Measurements from ENCODE around the gene FMN1. TPM values are rescaled to one million over a fixed set of nuclear protein-coding genes. Genes with fewer than 3 reads are reported as not detected.

Gene FMN1
- total RNA-seq, 1 experiment from 2014 or later: 4.5 TPM

- no peak for TF ChIP-seq USF2 (CRISPR knock-in tag; IDR thresholded peaks at IDR 0.05)
- no peak for TF ChIP-seq ATF2 (CRISPR knock-in tag; IDR thresholded peaks at IDR 0.05; ENCODE audit: borderline replicate concordance, low read depth)
- TF ChIP-seq ZNF423 (CRISPR knock-in tag; IDR thresholded peaks at IDR 0.05): no peak
- TF ChIP-seq NR3C1 (CRISPR knock-in tag; conservative IDR thresholded peaks at IDR 0.05; ENCODE audit: low read depth): no peak
- TF ChIP-seq ATF6 (CRISPR knock-in tag; IDR thresholded peaks at IDR 0.05): no peak
- TF ChIP-seq ZNF121 (CRISPR knock-in tag; IDR thresholded peaks at IDR 0.05): no peak
- TF ChIP-seq SMAD3 (CRISPR knock-in tag; IDR thresholded peaks at IDR 0.05; ENCODE audit: borderline replicate concordance): no peak
- TF ChIP-seq USF1 (CRISPR knock-in tag; IDR thresholded peaks at IDR 0.05): no peak
These were observed 428.4 kb downstream of the FMN1 start (continued) for GRCh38 chr15:32766101-32766500.

- Mint-ChIP-seq H3K27me3 (ENCODE audit: low read depth) (no peaks in the 10 kb centered on the region), H3K27ac (no peak overlapping the region), H3K4me3 (no peak overlapping the region), H3K4me1 (no peaks in the 10 kb centered on the region), H3K9me3 (no peaks in the 10 kb centered on the region), H3K36me3 (no peaks in the 10 kb centered on the region)
- ChIA-PET POLR2A (no interaction called here), CTCF (no interaction called here)
- no peak for ATAC-seq
- TF ChIP-seq CDX4 (CRISPR knock-in tag; IDR thresholded peaks at IDR 0.05; ENCODE audit: borderline replicate concordance): no peak
- no peak for TF ChIP-seq ZNF512 (CRISPR knock-in tag; IDR thresholded peaks at IDR 0.05; ENCODE audit: borderline replicate concordance)
- no peak for TF ChIP-seq GRHL2 (CRISPR knock-in tag; IDR thresholded peaks at IDR 0.05; ENCODE audit: insufficient replicate concordance, severe bottlenecking)
- no peak for TF ChIP-seq PREB (CRISPR knock-in tag; IDR thresholded peaks at IDR 0.05; ENCODE audit: borderline replicate concordance)
- TF ChIP-seq ZBTB43 (CRISPR knock-in tag; IDR thresholded peaks at IDR 0.05): no peak
- TF ChIP-seq ATF6 (CRISPR knock-in tag; IDR thresholded peaks at IDR 0.05): no peak
- TF ChIP-seq NR2C2 (CRISPR knock-in tag; IDR thresholded peaks at IDR 0.05): no peak
- TF ChIP-seq ZNF317 (CRISPR knock-in tag; IDR thresholded peaks at IDR 0.05; ENCODE audit: borderline replicate concordance, low read depth): no peak
- no peak for TF ChIP-seq MXD4 (CRISPR knock-in tag; IDR thresholded peaks at IDR 0.05; ENCODE audit: borderline replicate concordance)
- TF ChIP-seq E2F1 (CRISPR knock-in tag; IDR thresholded peaks at IDR 0.05): no peak
- no peak for TF ChIP-seq ATF3 (CRISPR knock-in tag; conservative IDR thresholded peaks at IDR 0.05)
- no peak for TF ChIP-seq MAX (CRISPR knock-in tag; IDR thresholded peaks at IDR 0.05)
- no peak for TF ChIP-seq CREM (CRISPR knock-in tag; IDR thresholded peaks at IDR 0.05)
- no peak for TF ChIP-seq OVOL2 (CRISPR knock-in tag; IDR thresholded peaks at IDR 0.05; ENCODE audit: borderline replicate concordance)
- DNase-seq (ENCODE audit: low spot score): no peak
These were observed 429.3 kb downstream of the FMN1 start for GRCh38 chr15:32765236-32765635.
